HepG2 (cell line): ENCODE results near the gene SPRED3. TPM values are rescaled to one million over a fixed set of nuclear protein-coding genes. Genes with fewer than 3 reads are reported as not detected.

Experiments
- HNF1A ChIP-seq, 2 experiments: sonication (generic) in 1 of 2; formaldehyde crosslinking in 1 of 2; IDR thresholded peaks; 2 replicates each; pipeline versions ENCODE4 v1.4.0 to v1.6.1; 2016 to 2020; ENCODE audit warnings: borderline replicate concordance in 1 of 2, low read depth in 1 of 2, mild to moderate bottlenecking in 1 of 2, missing genetic modification reagents in 1 of 2
- MEIS1 ChIP-seq: sonication (generic); formaldehyde crosslinking; IDR thresholded peaks from 2 replicates; pipeline ENCODE4 v1.9.0; 2021; ENCODE audit warnings: mild to moderate bottlenecking, missing genetic modification reagents, moderate library complexity, borderline replicate concordance
- MIXL1 ChIP-seq: IDR thresholded peaks from 2 replicates; pipeline ENCODE4 v1.6.1; 2016
- MLLT10 ChIP-seq: sonication (generic); formaldehyde crosslinking; IDR thresholded peaks from 2 replicates; pipeline ENCODE4 v1.4.0; 2020; ENCODE audit warnings: missing genetic modification reagents
- MNT ChIP-seq: fragments of 450-650 bp; IDR thresholded peaks from 2 replicates; pipeline ENCODE4 v1.6.1; 2016
- PITX1 ChIP-seq: sonication (generic); formaldehyde crosslinking; IDR thresholded peaks from 2 replicates; pipeline ENCODE4 v1.5.1; 2020; ENCODE audit warnings: mild to moderate bottlenecking, missing genetic modification reagents
- ZBTB46 ChIP-seq: sonication (generic); formaldehyde crosslinking; IDR thresholded peaks from 2 replicates; pipeline ENCODE4 v1.4.0; 2020; ENCODE audit warnings: mild to moderate bottlenecking, missing genetic modification reagents, borderline replicate concordance
- ZFP37 ChIP-seq: sonication (generic); formaldehyde crosslinking; IDR thresholded peaks from 2 replicates; pipeline ENCODE4 v1.4.0; 2020; ENCODE audit warnings: missing genetic modification reagents, borderline replicate concordance
- ZFP82 ChIP-seq: sonication (generic); formaldehyde crosslinking; IDR thresholded peaks from 2 replicates; pipeline ENCODE4 v1.5.1; 2020; ENCODE audit warnings: mild to moderate bottlenecking, missing genetic modification reagents, borderline replicate concordance
- ZMYM2 ChIP-seq: sonication (generic); formaldehyde crosslinking; IDR thresholded peaks from 2 replicates; pipeline ENCODE4 v1.8.0; 2022; ENCODE audit warnings: mild to moderate bottlenecking, missing genetic modification reagents
- ZNF24 ChIP-seq: fragments of 450-650 bp; IDR thresholded peaks from 2 replicates; pipeline ENCODE4 v1.6.1; 2017; ENCODE audit warnings: antibody characterized with exemption, mild to moderate bottlenecking
- ZNF431 ChIP-seq: sonication (generic); formaldehyde crosslinking; IDR thresholded peaks from 2 replicates; pipeline ENCODE4 v1.9.0; 2022; ENCODE audit warnings: missing genetic modification reagents, low read depth, mild to moderate bottlenecking, borderline replicate concordance
- ZNF451 ChIP-seq: sonication (generic); formaldehyde crosslinking; IDR thresholded peaks from 2 replicates; pipeline ENCODE4 v1.5.0; 2020; ENCODE audit warnings: mild to moderate bottlenecking, missing genetic modification reagents
- ZNF558 ChIP-seq: sonication (generic); formaldehyde crosslinking; IDR thresholded peaks from 2 replicates; pipeline ENCODE4 v1.9.0; 2022; ENCODE audit warnings: mild to moderate bottlenecking, missing genetic modification reagents, borderline replicate concordance
- ZNF563 ChIP-seq: sonication (generic); formaldehyde crosslinking; IDR thresholded peaks from 2 replicates; pipeline ENCODE4 v1.8.0; 2022; ENCODE audit warnings: mild to moderate bottlenecking, moderate library complexity, missing genetic modification reagents
- ZNF572 ChIP-seq: sonication (generic); formaldehyde crosslinking; IDR thresholded peaks from 2 replicates; pipeline ENCODE4 v1.5.1; 2020; ENCODE audit warnings: mild to moderate bottlenecking, missing genetic modification reagents
- ZNF691 ChIP-seq: sonication (generic); formaldehyde crosslinking; IDR thresholded peaks from 2 replicates; pipeline ENCODE4 v1.4.0; 2020; ENCODE audit warnings: missing genetic modification reagents, low read depth, mild to moderate bottlenecking, borderline replicate concordance
- ZNF772 ChIP-seq: sonication (generic); formaldehyde crosslinking; IDR thresholded peaks from 2 replicates; pipeline ENCODE4 v1.5.0; 2020; ENCODE audit warnings: mild to moderate bottlenecking, missing genetic modification reagents
- ZNF775 ChIP-seq: sonication (generic); formaldehyde crosslinking; IDR thresholded peaks from 2 replicates; pipeline ENCODE4 v1.4.0; 2020; ENCODE audit warnings: missing genetic modification reagents, mild to moderate bottlenecking, moderate library complexity, borderline replicate concordance
- ZNF891 ChIP-seq: sonication (generic); formaldehyde crosslinking; IDR thresholded peaks from 2 replicates; pipeline ENCODE4 v1.5.0; 2020; ENCODE audit warnings: mild to moderate bottlenecking, missing genetic modification reagents
- polyA plus RNA-seq, 8 experiments: library from polyadenylated mRNA; depleted of rRNA in 3 of 8; stranded (reverse) in 7 of 8; unstranded in 1 of 8; fragments of >200 nt; fragmentation: Illumina TruSeq in 4 of 8; extraction: Trizol in 4 of 8; gene quantifications; 2 replicates each; pipeline versions ENCODE4 v1.2.1 to v1.2.3, GENCODE V29; 2011 to 2016; ENCODE audit warnings: low read depth in 4 of 8, missing spikeins in 1 of 8, mixed read lengths in 1 of 8; ENCODE audit not compliant: insufficient read depth in 1 of 8
- total RNA-seq, 5 experiments: library from RNA; depleted of rRNA; stranded (reverse); fragments of >200 nt; fragmentation: Illumina TruSeq; extraction: Trizol; gene quantifications; 2 replicates each; pipeline ENCODE4 v1.2.3, GENCODE V29; 2016; ENCODE audit warnings: low read depth in 1 of 5

The SPRED3 gene
- total and polyA plus RNA-seq, 2 of the 13 experiments (the other 11 are each of a cell fraction or from before 2014, with no cell fraction given), result 0.15 to 0.17 TPM

- TF ChIP-seq PITX1, result peak; percentile 49; the same call in 1 of the 2 replicates
- no peak for TF ChIP-seq MLLT10 (CRISPR knock-in tag)
- TF ChIP-seq ZNF451, result peak; percentile 75; the same call in 1 of the 2 replicates
- peak; percentile 90; the same call in 1 of the 2 replicates for TF ChIP-seq ZNF558
- peak; percentile 97 for TF ChIP-seq MEIS1
- TF ChIP-seq ZNF772 (CRISPR knock-in tag), result peak; percentile 93
- 0 out of 2 replicates have a peak, but pooled peaks have one; percentile 21 for TF ChIP-seq ZMYM2 (CRISPR knock-in tag)
- TF ChIP-seq ZNF891, result peak; percentile 98
- TF ChIP-seq ZBTB46 (CRISPR knock-in tag), result no peak
- peak; percentile 72; the same call in 1 of the 2 replicates for TF ChIP-seq ZNF563 (CRISPR knock-in tag)
- peak; percentile 77 for TF ChIP-seq MIXL1
- TF ChIP-seq MNT, result no peak
- TF ChIP-seq ZNF24, result no peak
- TF ChIP-seq HNF1A (IDR thresholded peaks at IDR 0.05; ENCODE audit: low read depth), result no peak
- peak; percentile 73; the same call in 1 of the 2 replicates for TF ChIP-seq HNF1A (CRISPR knock-in tag; IDR thresholded peaks at IDR 0.05; ENCODE audit: borderline replicate concordance)
- TF ChIP-seq ZNF431, result peak; percentile 43; the same call in 1 of the 2 replicates
- TF ChIP-seq ZFP82 (CRISPR knock-in tag), result peak; percentile 65; the same call in 1 of the 2 replicates
- TF ChIP-seq ZNF691 (CRISPR knock-in tag), result peak; percentile 90; the same call in 1 of the 2 replicates
- no peak for TF ChIP-seq ZFP37
- no peak for TF ChIP-seq ZNF572
- TF ChIP-seq ZNF775 (CRISPR knock-in tag), result 0 out of 2 replicates have a peak, but pooled peaks have one; percentile 62
Measured at GRCh38 chr19:38374332-38375097, 14.0 kb upstream of the SPRED3 start, which contains the start of gene PSMD8 (continued).
